ENCODE data around the gene IFNL3. TPM values are rescaled to one million over a fixed set of nuclear protein-coding genes. Genes with fewer than 3 reads are reported as not detected.

The IFNL3 gene
- total and polyA plus RNA-seq, 4 donors: not detected

GRCh38 chr19:39193803-39194202 lies 51.0 kb downstream of the IFNL3 start:
- no peaks in the 10 kb centered on the region for H3K9me3 ChIP-seq (ENCODE audit: control insufficient read depth in 4 of 4, low read length in 3 of 4)
- H3K36me3 ChIP-seq (ENCODE audit: control insufficient read depth in 4 of 4, insufficient read depth in 3 of 4, low read depth in 1 of 4, low read length in 3 of 4): no peaks in the 10 kb centered on the region
- peak overlapping the region in 1 of 2 donors; percentile 12 for H3K27ac ChIP-seq (ENCODE audit: low read depth in 1 of 2, low read length in 2 of 2)
- no peak overlapping the region for H3K4me3 ChIP-seq (ENCODE audit: low read depth in 1 of 3, low read length in 3 of 3)
- no peak for DNase-seq (ENCODE audit: low spot score)
- WGBS: 25% methylated on average over 8 of the region's 8 CpGs
- H3K4me1 ChIP-seq (ENCODE audit: control insufficient read depth in 4 of 4, insufficient read depth in 4 of 4, low read length in 3 of 4): peaks cover 0 to 7% (median 2%) of the 10 kb centered on the region in 4 donors
- no peak overlapping the region for H3K9ac ChIP-seq (ENCODE audit: low read depth in 1 of 2, low read length in 2 of 2)
- H3K27me3 ChIP-seq (ENCODE audit: control insufficient read depth in 4 of 4, insufficient read depth in 4 of 4, low read length in 3 of 4): peaks cover 0 to 17% (median 4%) of the 10 kb centered on the region in 4 donors
- TF ChIP-seq CTCF (IDR thresholded peaks at IDR 0.05; ENCODE audit: low read depth, low read length, missing input control): no peak
- no peak for TF ChIP-seq HNF4G (IDR thresholded peaks at IDR 0.05)
- TF ChIP-seq RXRA (IDR thresholded peaks at IDR 0.05): peak in 1 of 2 donors; percentile 19
- no peak for TF ChIP-seq FOXA1 (IDR thresholded peaks at IDR 0.05)
- TF ChIP-seq HNF4A (conservative IDR thresholded peaks at IDR 0.05): peak in 1 of 2 donors; percentile 29
- no peak for TF ChIP-seq JUND (IDR thresholded peaks at IDR 0.05)

Other genes starting within 250 kb of the IFNL3 start
- gene FBXO27, start 212.5 kb downstream of the IFNL3 start, total RNA-seq: 1 to 10 TPM; 3.1 to 4.3 TPM
- 1 to 10 TPM; 2.1 to 5.0 TPM for gene FBXO27, start 212.5 kb downstream of the IFNL3 start, polyA plus RNA-seq
- gene ACP7, start 160.6 kb downstream of the IFNL3 start, total RNA-seq: under 1 TPM in 1 of 2 donors, not detected in 1; 0.05 TPM
- gene ACP7, start 160.6 kb downstream of the IFNL3 start, polyA plus RNA-seq: not detected
- gene PAK4, start 119.2 kb downstream of the IFNL3 start, total RNA-seq: 1 to 10 TPM; 5.4 to 9.5 TPM
- 10 to 100 TPM in 1 of 2 donors, 1 to 10 TPM in 1; 6.0 to 16.6 TPM for gene PAK4, start 119.2 kb downstream of the IFNL3 start, polyA plus RNA-seq
- gene NCCRP1, start 48.0 kb downstream of the IFNL3 start, total RNA-seq: not detected
- not detected for gene NCCRP1, start 48.0 kb downstream of the IFNL3 start, polyA plus RNA-seq
- gene SYCN, start 40.7 kb downstream of the IFNL3 start, total RNA-seq: not detected
- gene SYCN, start 40.7 kb downstream of the IFNL3 start, polyA plus RNA-seq: not detected
- not detected for gene IFNL4, start 3.9 kb upstream of the IFNL3 start, total RNA-seq
- not detected for gene IFNL4, start 3.9 kb upstream of the IFNL3 start, polyA plus RNA-seq
- gene IFNL2, start 23.4 kb upstream of the IFNL3 start, total RNA-seq: not detected
- gene IFNL2, start 23.4 kb upstream of the IFNL3 start, polyA plus RNA-seq: not detected
- not detected for gene IFNL1, start 51.4 kb upstream of the IFNL3 start, total RNA-seq
- gene IFNL1, start 51.4 kb upstream of the IFNL3 start, polyA plus RNA-seq: not detected
- gene LRFN1, start 75.9 kb upstream of the IFNL3 start, total RNA-seq: under 1 TPM; 0.75 to 0.98 TPM
- gene LRFN1, start 75.9 kb upstream of the IFNL3 start, polyA plus RNA-seq: under 1 TPM; 0.11 to 0.55 TPM
- 10 to 100 TPM in 1 of 2 donors, 1 to 10 TPM in 1; 9.1 to 20.6 TPM for gene GMFG, start 91.0 kb upstream of the IFNL3 start, total RNA-seq
- 10 to 100 TPM; 19.1 to 24.2 TPM for gene GMFG, start 91.0 kb upstream of the IFNL3 start, polyA plus RNA-seq
- 10 to 100 TPM; 22.5 to 38.4 TPM for gene SAMD4B, start 97.4 kb upstream of the IFNL3 start, total RNA-seq
- 10 to 100 TPM; 17.3 to 39.4 TPM for gene SAMD4B, start 97.4 kb upstream of the IFNL3 start, polyA plus RNA-seq
- 10 to 100 TPM; 13.7 to 16.7 TPM for gene PAF1, start 146.1 kb upstream of the IFNL3 start, total RNA-seq
- 10 to 100 TPM; 21.2 to 29.4 TPM for gene PAF1, start 146.1 kb upstream of the IFNL3 start, polyA plus RNA-seq
- 10 to 100 TPM; 11.0 to 13.8 TPM for gene MED29, start 146.4 kb upstream of the IFNL3 start, total RNA-seq
- 10 to 100 TPM; 21.0 to 24.2 TPM for gene MED29, start 146.4 kb upstream of the IFNL3 start, polyA plus RNA-seq
- gene ZFP36, start 161.8 kb upstream of the IFNL3 start, total RNA-seq: 1 to 10 TPM; 3.6 to 9.0 TPM
- 10 to 100 TPM; 62.0 to 91.9 TPM for gene ZFP36, start 161.8 kb upstream of the IFNL3 start, polyA plus RNA-seq
- 1 to 10 TPM; 3.7 to 4.5 TPM for gene PLEKHG2, start 167.7 kb upstream of the IFNL3 start, total RNA-seq
- gene PLEKHG2, start 167.7 kb upstream of the IFNL3 start, polyA plus RNA-seq: 1 to 10 TPM; 2.1 to 2.2 TPM
- 100 to 1,000 TPM; 109 to 111 TPM for gene RPS16, start 190.9 kb upstream of the IFNL3 start, total RNA-seq
- gene RPS16, start 190.9 kb upstream of the IFNL3 start, polyA plus RNA-seq: 1,000 to 10,000 TPM in 1 of 2 donors, 100 to 1,000 TPM in 1; 324 to 1,094 TPM
- 10 to 100 TPM; 19.3 to 48.0 TPM for gene SUPT5H, start 200.6 kb upstream of the IFNL3 start, total RNA-seq
- gene SUPT5H, start 200.6 kb upstream of the IFNL3 start, polyA plus RNA-seq: 10 to 100 TPM; 42.5 to 52.5 TPM
- 10 to 100 TPM; 24.3 to 28.9 TPM for gene TIMM50, start 235.8 kb upstream of the IFNL3 start, total RNA-seq
- gene TIMM50, start 235.8 kb upstream of the IFNL3 start, polyA plus RNA-seq: 10 to 100 TPM; 32.1 to 39.9 TPM